ENCODE measurements around the gene FGF7. TPM values are rescaled to one million over a fixed set of nuclear protein-coding genes. Genes with fewer than 3 reads are reported as not detected.
"Not testable (repeated sequence)": the region's sequence is repeated elsewhere in the genome, so short reads cannot be mapped to it uniquely, and the experiment has no call there.

Gene FGF7, protein sequence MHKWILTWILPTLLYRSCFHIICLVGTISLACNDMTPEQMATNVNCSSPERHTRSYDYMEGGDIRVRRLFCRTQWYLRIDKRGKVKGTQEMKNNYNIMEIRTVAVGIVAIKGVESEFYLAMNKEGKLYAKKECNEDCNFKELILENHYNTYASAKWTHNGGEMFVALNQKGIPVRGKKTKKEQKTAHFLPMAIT
- total RNA-seq: 0.14 TPM in 1 of 2 replicates, not detected in the other

DNA sequence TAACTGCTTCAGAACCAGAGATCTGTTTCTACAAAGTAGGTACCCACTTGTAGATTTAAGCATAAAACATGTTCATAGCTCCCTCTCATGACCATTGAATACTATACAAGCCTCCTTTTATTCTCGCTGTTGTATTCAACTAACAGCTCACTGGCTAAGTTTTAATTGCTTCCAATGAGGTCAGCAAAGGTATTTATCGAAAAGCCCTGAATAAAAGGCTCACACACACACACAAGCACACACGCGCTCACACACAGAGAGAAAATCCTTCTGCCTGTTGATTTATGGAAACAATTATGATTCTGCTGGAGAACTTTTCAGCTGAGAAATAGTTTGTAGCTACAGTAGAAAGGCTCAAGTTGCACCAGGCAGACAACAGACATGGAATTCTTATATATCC, at the start of gene FGF7:
TSS of gene FGF7 (plus strand) at position 222 of the 400 bp plus-strand sequence. CDS start 1,056 bp downstream, outside the sequence.
- DNase-seq (ENCODE audit: low read depth, low spot score): no peak

DNA sequence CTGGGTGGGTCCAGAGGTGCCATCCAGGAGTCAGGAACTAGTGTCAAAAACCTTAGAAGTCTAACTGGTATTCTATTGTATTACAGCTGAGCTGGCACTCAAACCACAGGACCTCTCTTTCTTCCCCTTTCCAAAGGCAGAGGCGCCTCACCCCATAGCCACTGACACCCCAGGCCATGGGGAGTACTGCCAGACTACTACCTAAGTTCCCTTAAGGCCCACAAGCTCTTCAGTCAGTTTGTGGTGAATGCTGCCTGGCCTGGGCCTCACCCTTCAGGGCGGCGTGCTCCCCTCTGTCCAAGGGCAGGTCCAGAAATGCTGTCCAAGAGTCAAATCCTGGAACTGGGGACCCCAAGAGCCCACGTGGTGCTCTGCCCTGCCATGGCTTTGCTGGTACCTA, 43.0 kb upstream of the FGF7 start:
- DNase-seq (ENCODE audit: low read depth, low spot score): no peak

- no peak for DNase-seq (ENCODE audit: low read depth, low spot score)
Measured at GRCh38 chr15:49380912-49381311, 42.1 kb upstream of the FGF7 start.

GRCh38 chr15:49382394-49382793, 40.6 kb upstream of the FGF7 start:
- DNase-seq (ENCODE audit: low read depth, low spot score): no peak

- DNase-seq (ENCODE audit: low read depth, low spot score): no peak
Measured at GRCh38 chr15:49383266-49383665, 39.8 kb upstream of the FGF7 start.

GRCh38 chr15:49387471-49387870, 35.6 kb upstream of the FGF7 start:
- DNase-seq (ENCODE audit: low read depth, low spot score): no peak

DNA sequence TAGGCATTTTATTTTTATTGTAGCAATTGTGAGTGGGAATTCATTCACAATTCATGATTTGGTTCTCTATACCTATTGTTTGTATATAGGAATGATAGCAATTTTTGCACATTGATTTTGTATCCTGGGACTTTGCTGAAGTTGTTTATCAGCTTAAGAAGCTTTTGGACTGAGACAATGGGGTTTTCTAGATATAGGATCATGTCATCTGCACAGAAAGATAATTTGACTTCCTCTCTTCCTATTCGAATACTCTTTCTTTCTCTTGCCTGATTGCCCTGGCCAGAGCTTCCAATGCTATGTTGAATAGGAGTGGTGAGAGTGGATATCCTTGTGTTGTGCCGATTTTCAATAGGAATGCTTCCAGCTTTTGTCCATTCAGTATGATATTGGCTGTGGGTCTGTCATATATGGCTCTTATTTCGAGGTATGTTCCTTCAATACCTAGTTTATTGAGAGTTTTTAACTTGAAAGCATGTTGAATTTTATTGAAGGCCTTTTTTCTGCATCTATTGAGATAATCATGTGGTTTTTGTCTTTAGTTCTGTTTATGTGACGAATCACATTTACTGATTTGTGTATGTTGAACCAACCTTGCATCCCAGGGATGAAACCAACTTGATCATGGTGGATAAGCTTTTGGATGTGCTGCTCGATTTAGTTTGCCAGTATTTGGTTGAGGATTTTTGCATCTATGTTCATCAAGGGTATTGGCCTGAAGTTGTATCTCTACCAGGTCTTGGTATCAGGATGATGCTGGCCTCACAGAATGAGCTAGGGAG, 20.3 kb upstream of the FGF7 start:
- not testable (repeated sequence) for DNase-seq (ENCODE audit: low read depth, low spot score)

DNA sequence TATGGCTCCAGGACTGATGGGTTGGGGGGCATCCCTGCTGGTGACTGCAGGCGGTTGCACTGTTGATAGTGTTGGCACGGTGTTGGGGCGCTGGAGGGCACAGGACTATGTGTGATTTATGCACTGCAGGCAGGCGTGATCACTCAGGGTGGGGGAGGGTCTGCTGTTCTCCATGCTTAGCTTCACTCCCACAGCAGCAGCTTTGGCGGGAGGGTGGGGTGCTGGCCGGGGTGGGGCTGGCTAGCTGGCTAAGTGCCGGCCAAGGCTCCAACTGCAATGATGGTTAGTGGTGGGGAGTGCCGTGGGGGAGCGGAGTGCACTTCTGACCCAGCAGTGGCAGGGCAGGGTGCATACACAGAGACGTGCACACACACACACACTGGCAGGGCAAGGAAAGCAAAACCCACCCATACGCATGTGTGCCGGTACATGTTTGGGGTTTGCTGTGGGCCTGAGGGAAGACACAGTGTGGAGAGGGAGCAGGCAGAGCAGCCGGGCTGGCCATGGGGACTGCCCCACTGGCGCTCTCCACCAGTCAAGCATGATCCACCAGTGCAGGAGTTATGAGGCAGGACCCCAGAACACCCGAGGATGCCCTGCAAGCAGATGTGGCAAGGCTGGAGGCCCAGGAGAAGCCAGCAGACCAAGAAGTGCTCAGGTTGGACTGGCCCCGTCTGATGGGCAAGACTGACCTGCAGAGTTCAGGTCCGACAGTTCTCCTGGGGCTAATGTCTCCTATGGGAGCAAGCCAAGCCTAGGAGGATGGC, 16.5 kb upstream of the FGF7 start:
- no peak for DNase-seq (ENCODE audit: low read depth, low spot score)

- DNase-seq (ENCODE audit: low read depth, low spot score): no peak
Measured at GRCh38 chr15:49410641-49411040, 12.4 kb upstream of the FGF7 start.

- DNase-seq (ENCODE audit: low read depth, low spot score): no peak
Measured at GRCh38 chr15:49412797-49413196, 10.2 kb upstream of the FGF7 start.

GRCh38 chr15:49415149-49415548, 7.9 kb upstream of the FGF7 start:
- DNase-seq (ENCODE audit: low read depth, low spot score): no peak

- no peak for DNase-seq (ENCODE audit: low read depth, low spot score)
Measured at GRCh38 chr15:49415638-49416037, 7.4 kb upstream of the FGF7 start.

DNA sequence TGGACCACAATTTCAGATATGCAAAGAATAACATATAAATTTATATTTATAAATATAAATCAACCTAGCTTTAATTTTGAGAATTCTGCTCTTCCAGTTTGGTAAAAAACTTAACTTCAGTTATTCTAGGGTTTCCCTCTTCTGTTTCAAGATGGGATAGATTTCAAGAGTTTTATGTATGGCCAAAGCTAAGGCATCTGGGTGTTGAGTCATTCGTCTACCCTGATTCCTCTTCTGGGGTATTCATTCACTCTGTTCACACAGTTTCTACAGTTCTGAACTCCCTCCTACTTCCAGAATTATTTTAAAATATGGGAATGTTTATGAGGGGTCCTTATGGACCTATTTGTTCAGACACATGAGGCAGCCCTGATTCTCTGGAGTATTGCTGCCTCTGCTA, 4.2 kb upstream of the FGF7 start:
- no peak for DNase-seq (ENCODE audit: low read depth, low spot score)

- DNase-seq (ENCODE audit: low read depth, low spot score): peak; percentile 3
Measured at GRCh38 chr15:49421991-49422390, 1.1 kb upstream of the FGF7 start.

DNA sequence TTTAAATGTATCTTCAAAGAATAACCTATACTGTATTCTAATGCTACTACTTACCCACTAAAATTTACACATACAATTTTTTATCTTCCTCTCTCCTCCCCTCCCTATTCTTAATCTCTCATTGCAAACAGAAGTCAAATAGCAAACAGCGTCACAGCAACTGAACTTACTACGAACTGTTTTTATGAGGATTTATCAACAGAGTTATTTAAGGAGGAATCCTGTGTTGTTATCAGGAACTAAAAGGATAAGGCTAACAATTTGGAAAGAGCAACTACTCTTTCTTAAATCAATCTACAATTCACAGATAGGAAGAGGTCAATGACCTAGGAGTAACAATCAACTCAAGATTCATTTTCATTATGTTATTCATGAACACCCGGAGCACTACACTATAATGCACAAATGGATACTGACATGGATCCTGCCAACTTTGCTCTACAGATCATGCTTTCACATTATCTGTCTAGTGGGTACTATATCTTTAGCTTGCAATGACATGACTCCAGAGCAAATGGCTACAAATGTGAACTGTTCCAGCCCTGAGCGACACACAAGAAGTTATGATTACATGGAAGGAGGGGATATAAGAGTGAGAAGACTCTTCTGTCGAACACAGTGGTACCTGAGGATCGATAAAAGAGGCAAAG, 984 bp downstream of the FGF7 start:
- DNase-seq (ENCODE audit: low read depth, low spot score): no peak

- DNase-seq (ENCODE audit: low read depth, low spot score): no peak
Measured at GRCh38 chr15:49424954-49425353, 1.9 kb downstream of the FGF7 start.

DNA sequence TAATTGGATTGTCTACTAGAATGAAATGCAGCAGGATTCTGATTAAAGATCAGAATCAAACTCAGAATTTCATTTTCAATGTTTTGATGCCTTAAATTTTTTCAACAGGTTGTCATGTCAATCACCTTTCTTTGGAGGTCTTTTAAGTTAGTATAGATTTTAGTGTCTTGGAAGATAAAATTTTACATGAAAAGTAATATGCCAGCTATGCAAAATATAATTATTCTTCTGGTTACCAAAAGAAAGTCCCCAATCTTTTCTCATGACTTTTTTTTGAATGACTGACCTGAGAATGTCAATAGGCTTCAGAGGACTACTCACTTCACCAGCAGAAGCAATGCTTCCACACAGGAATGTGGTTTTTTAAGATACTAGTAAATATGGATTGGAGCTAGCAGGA, 4.3 kb downstream of the FGF7 start:
- no peak for DNase-seq (ENCODE audit: low read depth, low spot score)

DNA sequence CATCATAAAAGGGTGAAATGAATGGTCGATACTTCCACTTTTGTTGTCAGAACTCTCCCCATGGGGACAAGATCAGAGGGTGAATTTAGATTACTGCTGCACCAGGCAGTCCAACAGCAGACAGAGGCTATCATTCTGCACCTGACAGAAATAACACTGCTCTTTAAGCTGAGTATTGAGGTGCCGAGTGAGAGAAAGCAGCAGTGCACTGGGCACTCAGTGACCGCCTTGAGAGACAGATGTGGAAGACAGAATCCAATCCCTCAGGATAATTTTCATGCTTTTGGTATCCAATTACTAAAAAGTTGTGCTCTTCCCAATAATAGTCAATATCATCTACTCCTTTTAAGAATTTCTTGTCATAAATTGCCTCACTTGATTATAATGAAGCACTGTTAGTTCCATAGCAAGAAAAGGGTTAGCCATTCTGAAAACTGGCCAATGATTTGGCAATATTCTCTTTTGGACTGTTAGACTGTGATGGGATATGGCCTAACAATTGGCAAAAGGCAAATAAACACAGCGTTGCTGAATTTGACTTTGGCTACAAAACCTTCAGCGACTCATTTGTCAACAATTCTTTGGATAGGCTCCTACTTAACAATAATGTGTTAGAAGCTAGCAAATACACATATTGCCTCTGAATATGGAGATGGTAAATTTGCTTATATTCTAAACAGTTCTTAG, 5.5 kb downstream of the FGF7 start:
- DNase-seq (ENCODE audit: low read depth, low spot score): no peak

DNA sequence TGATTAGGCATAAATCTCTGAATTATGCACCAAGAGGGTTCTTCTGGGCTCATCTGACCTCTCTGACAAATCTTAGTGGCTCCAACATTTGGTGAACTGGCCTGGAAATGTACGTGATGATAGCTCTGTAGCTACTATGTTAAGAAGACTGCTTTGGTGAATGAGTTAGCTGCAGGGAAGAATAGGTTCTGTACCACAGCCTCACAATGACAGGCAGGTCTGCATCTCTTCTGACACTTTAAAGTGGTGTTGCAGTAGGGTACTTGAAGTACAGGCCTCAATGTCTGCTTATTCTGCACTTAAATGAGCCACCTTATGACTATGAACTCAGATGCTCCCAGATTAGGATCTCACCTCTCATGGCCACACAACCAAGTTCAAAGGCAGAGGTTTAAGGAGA, 7.0 kb downstream of the FGF7 start:
- no peak for DNase-seq (ENCODE audit: low read depth, low spot score)

GRCh38 chr15:49435174-49435573, 12.1 kb downstream of the FGF7 start:
- DNase-seq (ENCODE audit: low read depth, low spot score): no peak

DNA sequence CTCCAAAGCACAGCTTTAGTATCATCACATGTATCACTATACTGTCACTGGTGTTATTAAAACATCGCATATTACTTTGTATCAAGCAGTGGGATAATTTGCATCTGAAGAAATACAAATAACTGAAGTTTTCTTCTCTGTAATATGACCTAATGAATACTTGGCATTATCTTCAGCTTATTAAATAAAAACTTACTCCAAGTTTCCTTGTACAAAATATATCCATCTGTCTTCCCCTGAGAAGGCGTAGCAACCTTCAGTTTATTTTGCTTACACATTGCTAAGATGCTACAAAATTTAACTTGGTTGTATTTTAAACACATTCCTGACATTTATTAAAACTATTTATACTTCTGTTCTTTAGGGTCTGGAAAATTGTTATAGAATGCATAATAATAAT, 13.7 kb downstream of the FGF7 start:
- DNase-seq (ENCODE audit: low read depth, low spot score): no peak

Data from pulmonary artery endothelial cell (primary cell).